HG02763 (cell line): Measurements from ENCODE around the gene SNUPN.
"Not testable (repeated sequence)": the region's sequence is repeated elsewhere in the genome, so short reads cannot be mapped to it uniquely, and the experiment has no call there.

Source experiments
- ATAC-seq: cut with Tn5 transposase; IDR thresholded peaks from one replicate; pipeline ENCODE4 v1.9.1; 2021; ENCODE audit warnings: mild to moderate bottlenecking, moderate library complexity; ENCODE audit not compliant: unreplicated experiment

Gene SNUPN

GRCh38 chr15:75637245-75638009 is 11.9 kb upstream of the SNUPN start:
- no peak for ATAC-seq

GRCh38 chr15:75636026-75636425 is 10.5 kb upstream of the SNUPN start:
- ATAC-seq = no peak

GRCh38 chr15:75633922-75634321 is 8.4 kb upstream of the SNUPN start:
- ATAC-seq = not testable (repeated sequence)

GRCh38 chr15:75631935-75632334 is 6.4 kb upstream of the SNUPN start:
- ATAC-seq = no peak

- no peak for ATAC-seq
Observed at GRCh38 chr15:75622505-75622904, 3.0 kb downstream of the SNUPN start.

GRCh38 chr15:75620841-75621391 is 4.6 kb downstream of the SNUPN start:
- ATAC-seq = no peak

GRCh38 chr15:75620058-75620820 is 5.3 kb downstream of the SNUPN start:
- ATAC-seq = no peak

GRCh38 chr15:75616766-75617165 is 8.8 kb downstream of the SNUPN start:
- no peak for ATAC-seq

- no peak for ATAC-seq
Observed at GRCh38 chr15:75606711-75607699, 18.5 kb downstream of the SNUPN start.

GRCh38 chr15:75606026-75606425 is 19.5 kb downstream of the SNUPN start:
- ATAC-seq = no peak

GRCh38 chr15:75599401-75599800 is 26.1 kb downstream of the SNUPN start:
- ATAC-seq = no peak

- no peak for ATAC-seq
Observed at GRCh38 chr15:75598361-75598760, 27.2 kb downstream of the SNUPN start.

- no peak for ATAC-seq
Observed at GRCh38 chr15:75597667-75598341, 27.7 kb downstream of the SNUPN start.

GRCh38 chr15:75596703-75597345 is 28.7 kb downstream of the SNUPN start:
- no peak for ATAC-seq

GRCh38 chr15:75594276-75594675 is 31.2 kb downstream of the SNUPN start:
- ATAC-seq = no peak

GRCh38 chr15:75591655-75592364 is 33.7 kb downstream of the SNUPN start:
- no peak for ATAC-seq

- no peak for ATAC-seq
Observed at GRCh38 chr15:75590239-75590638, 35.3 kb downstream of the SNUPN start.

GRCh38 chr15:75589071-75589470 is 36.5 kb downstream of the SNUPN start:
- ATAC-seq = no peak

GRCh38 chr15:75586422-75586821 is 39.1 kb downstream of the SNUPN start:
- not testable (repeated sequence) for ATAC-seq
